K562 (cell line): ENCODE measurements around the gene SEPHS2. TPM values are rescaled to one million over a fixed set of nuclear protein-coding genes. Genes with fewer than 3 reads are reported as not detected.

Source experiments
- ATAC-seq: fragments of 200-7000 bp; cut with Tn5 transposase; 3 replicates; pipeline ENCODE4 v1.9.1; 2020; ENCODE audit warnings: moderate library complexity
- BruUV-seq: library from RNA; stranded (reverse); fragments of 400-500 nt; replicated peaks from 2 replicates; lab custom pipeline; 2021; lab: Mats Ljungman, UMichigan
- CTCF ChIA-PET: fragments of 300-600 bp; formaldehyde crosslinking; extraction: SDS; loops from one replicate; lab custom pipeline; 2021; ENCODE audit warnings: low intra/inter-chr PET ratio; lab: Yijun Ruan, JAX
- POLR2A ChIA-PET: fragments of 300-600, 350-650 bp; sonication (Branson Sonifier 250); formaldehyde crosslinking; extraction: SDS; loops from one replicate; lab custom pipeline; 2021; ENCODE audit warnings: antibody characterized with exemption, inconsistent platforms; lab: Yijun Ruan, JAX
- DNase-seq, 4 experiments: peaks; one replicate each; pipeline versions ENCODE4 v3.0.0 to v3.0.0-alpha.2; 2011 to 2018; ENCODE audit warnings: low spot score in 3 of 4, mixed read lengths in 3 of 4; ENCODE audit errors: extremely low read depth in 1 of 4
- FAIRE-seq: peaks from 2 replicates; lab custom pipeline; 2011; peaks lifted over from hg19 to GRCh38; lab: Jason Lieb, UNC
- H2AFZ ChIP-seq: 2 replicates; pipeline ENCODE4 v1.6.0; 2011; ENCODE audit warnings: low read depth, low read length, control low read depth, inconsistent platforms
- H3K27ac ChIP-seq: fragments of 200-600 bp; 3 replicates; pipeline ENCODE4 v1.8.0; 2011; ENCODE audit warnings: low read depth, mild to moderate bottlenecking, control low read depth, inconsistent platforms, low read length, moderate library complexity, mixed read lengths; ENCODE audit errors: extremely low read depth
- H3K27me3 ChIP-seq, 2 experiments: fragments of 300-600 bp in 1 of 2; 2 replicates in 1 of 2; 3 replicates in 1 of 2; pipeline versions ENCODE4 v1.6.0 to v1.8.0; 2011; ENCODE audit warnings: inconsistent platforms in 2 of 2, low read length in 2 of 2, mild to moderate bottlenecking in 1 of 2, mixed read lengths in 1 of 2, moderate library complexity in 1 of 2; ENCODE audit not compliant: control insufficient read depth in 2 of 2, insufficient read depth in 2 of 2
- H3K36me3 ChIP-seq: fragments of 300-600 bp; 3 replicates; pipeline ENCODE4 v1.8.0; 2011; ENCODE audit warnings: mild to moderate bottlenecking, low read length, inconsistent platforms; ENCODE audit not compliant: control insufficient read depth, insufficient read depth
- H3K4me1 ChIP-seq, 2 experiments: fragments of 200-600 bp in 1 of 2; replicated peaks in 1 of 2; 2 replicates in 1 of 2; 3 replicates in 1 of 2; pipeline versions ENCODE4 v1.5.1 to v1.8.0; 2011; ENCODE audit warnings: inconsistent platforms in 2 of 2, low read length in 2 of 2, mild to moderate bottlenecking in 1 of 2, mixed read lengths in 1 of 2, moderate library complexity in 1 of 2; ENCODE audit not compliant: control insufficient read depth in 2 of 2, insufficient read depth in 2 of 2
- H3K4me2 ChIP-seq: 2 replicates; pipeline ENCODE4 v1.6.1; 2011; ENCODE audit warnings: low read length, control low read depth, inconsistent platforms, mixed read lengths; ENCODE audit not compliant: insufficient read depth
- H3K4me3 ChIP-seq: fragments of 200-600 bp; sonication (generic), shearing (Covaris generic); 2 replicates; pipeline ENCODE4 v1.5.1; 2016; ENCODE audit warnings: control low read depth, inconsistent platforms
- H3K79me2 ChIP-seq: fragments of 200-600 bp; 3 replicates; pipeline ENCODE4 v1.8.0; 2011; ENCODE audit warnings: low read length, inconsistent platforms; ENCODE audit not compliant: control insufficient read depth, insufficient read depth
- H3K9ac ChIP-seq, 2 experiments: 2 replicates each; pipeline versions ENCODE4 v1.6.0 to v1.6.1; 2011; ENCODE audit warnings: low read depth in 2 of 2, low read length in 2 of 2, control low read depth in 1 of 2, inconsistent platforms in 1 of 2, mild to moderate bottlenecking in 1 of 2, mixed read lengths in 1 of 2; ENCODE audit not compliant: insufficient read depth in 1 of 2
- H3K9me1 ChIP-seq: one replicate; pipeline ENCODE4 v1.6.0; 2011; ENCODE audit warnings: inconsistent platforms, mild to moderate bottlenecking, low read length, moderate library complexity; ENCODE audit not compliant: control insufficient read depth, insufficient read depth
- H3K9me3 ChIP-seq: replicated peaks from 2 replicates; pipeline ENCODE4 v1.5.1; 2011; ENCODE audit warnings: low read depth, low read length, inconsistent platforms; ENCODE audit not compliant: control insufficient read depth, insufficient read depth
- H4K20me1 ChIP-seq: replicated peaks from 2 replicates; pipeline ENCODE4 v1.6.1; 2011; ENCODE audit warnings: low read length, inconsistent platforms, mixed read lengths; ENCODE audit not compliant: control insufficient read depth, insufficient read depth
- CREBBP ChIP-seq: IDR thresholded peaks from one replicate; pipeline ENCODE4 v1.6.1; 2012; ENCODE audit warnings: low read depth, mild to moderate bottlenecking, control low read depth, inconsistent platforms, low read length
- DPF2 ChIP-seq: fragments of 450-650 bp; IDR thresholded peaks from 2 replicates; pipeline ENCODE4 v1.6.1; 2016
- ELF4 ChIP-seq: fragments of 450-650 bp; formaldehyde crosslinking; IDR thresholded peaks from 2 replicates; pipeline ENCODE4 v1.4.0; 2022; ENCODE audit warnings: missing genetic modification characterization
- FOXM1 ChIP-seq, 2 experiments: fragments of 450-650 bp in 1 of 2; sonication (generic) in 1 of 2; formaldehyde crosslinking in 1 of 2; IDR thresholded peaks; 2 replicates each; pipeline versions ENCODE4 v1.6.1 to v1.9.0; 2017 to 2022; ENCODE audit warnings: low read depth in 2 of 2, mild to moderate bottlenecking in 2 of 2, missing genetic modification reagents in 1 of 2, moderate library complexity in 1 of 2
- KDM5B ChIP-seq: fragments of 200-600 bp; sonication (generic); IDR thresholded peaks from 2 replicates; pipeline ENCODE4 v1.6.1; 2012; ENCODE audit warnings: low read depth, mild to moderate bottlenecking, moderate library complexity, low read length, control low read depth, inconsistent platforms; ENCODE audit not compliant: insufficient replicate concordance
- MTF1 ChIP-seq: fragments of 250-450 bp; sonication (Bioruptor Pico); IDR thresholded peaks from 2 replicates; pipeline ENCODE4 v1.9.0; 2021; ENCODE audit warnings: moderate library complexity, mild to moderate bottlenecking, inconsistent platforms, borderline replicate concordance
- RBM39 ChIP-seq: fragments of 200-400 bp; formaldehyde crosslinking; optimal IDR thresholded peaks from 2 replicates; pipeline ENCODE3; 2018; ENCODE audit warnings: low read depth, low read length
- TBP ChIP-seq: optimal IDR thresholded peaks from 2 replicates; pipeline ENCODE3; 2011; ENCODE audit warnings: low read depth, low read length, improper control_type of control experiment
- TOE1 ChIP-seq, 2 experiments: fragments of 450-650 bp in 1 of 2; sonication (generic) in 1 of 2; formaldehyde crosslinking in 1 of 2; IDR thresholded peaks; 2 replicates each; pipeline versions ENCODE4 v1.7.1 to v1.8.0; 2016 to 2022; ENCODE audit warnings: borderline replicate concordance in 2 of 2, mild to moderate bottlenecking in 2 of 2, antibody characterized with exemption in 1 of 2, inconsistent platforms in 1 of 2, low read depth in 1 of 2, missing genetic modification reagents in 1 of 2, moderate library complexity in 1 of 2
- TRIM24 ChIP-seq, 2 experiments: fragments of 450-650 bp; IDR thresholded peaks; 2 replicates each; pipeline ENCODE4 v1.6.1; 2016
- ZBTB43 ChIP-seq: sonication (generic); formaldehyde crosslinking; IDR thresholded peaks from 2 replicates; pipeline ENCODE4 v1.8.0; 2023; ENCODE audit warnings: mild to moderate bottlenecking, missing genetic modification reagents
- ZEB2 ChIP-seq: fragments of 450-650 bp; IDR thresholded peaks from 2 replicates; pipeline ENCODE4 v1.6.1; 2016
- ZNF197 ChIP-seq: fragments of 200-800 bp; sonication (Bioruptor generic); IDR thresholded peaks from 2 replicates; pipeline ENCODE4 v1.6.1; 2016; ENCODE audit warnings: low read depth, missing genetic modification characterization, missing compliant biosample characterization
- ZNF324 ChIP-seq: fragments of 250-450 bp; sonication (Bioruptor Pico); IDR thresholded peaks from 2 replicates; pipeline ENCODE4 v1.4.0; 2020; ENCODE audit warnings: mild to moderate bottlenecking
- WGBS: fragments of 100-300 bp; shearing (Covaris generic); methylation state at CpG from one replicate; pipeline ENCODE4 v1.1.6; 2016; ENCODE audit warnings: low coverage, mixed read lengths; ENCODE audit not compliant: insufficient coverage; ENCODE audit errors: missing lambda C conversion rate; 5-methylcytosine and 5-hydroxymethylcytosine counted together
- in situ Hi-C: fragments of 300-500 bp; cut with MboI; formaldehyde crosslinking; loops from 4 replicates; pipeline ENCODE4 v1.15.0; 2018; ENCODE audit warnings: inconsistent platforms, mixed read lengths
- intact Hi-C: fragments of 100-400 bp; cut with micrococcal nuclease; formaldehyde crosslinking; loops from 2 replicates; pipeline ENCODE4 v1.14.2; 2022
- polyA plus RNA-seq, 8 experiments: library from polyadenylated mRNA; depleted of rRNA in 4 of 8; stranded (reverse) in 5 of 8; unstranded in 3 of 8; fragments of >200 nt; fragmentation: Nextera tagmentation in 2 of 8; fragmentation: Illumina TruSeq in 1 of 8; extraction: Ambion mirVana in 2 of 8; extraction: Trizol in 1 of 8; gene quantifications; 2 replicates each; pipeline versions ENCODE4 v1.2.1 to v1.2.3, GENCODE V29; 2011 to 2014; ENCODE audit warnings: inconsistent platforms in 1 of 8, missing spikeins in 1 of 8
- total RNA-seq, 7 experiments: library from RNA; depleted of rRNA in 6 of 7; stranded (reverse); fragments of >200 nt in 6 of 7; fragmentation: Illumina TruSeq in 2 of 7; extraction: Trizol in 2 of 7; gene quantifications; 2 replicates each; pipeline versions ENCODE4 v1.2.1 to v1.2.3, GENCODE V29; 2011 to 2021; ENCODE audit warnings: low replicate concordance in 1 of 7
- TF ChIP-seq, protein P1 (sequence below): sonication (generic); formaldehyde crosslinking; IDR thresholded peaks from 2 replicates; pipeline ENCODE4 v1.8.1; 2023; ENCODE audit warnings: mild to moderate bottlenecking, missing genetic modification reagents

Gene SEPHS2
- total and polyA plus RNA-seq, 9 of the 15 experiments (the other 6 are each of a cell fraction or from before 2014, with no cell fraction given) = 20.9 to 90.6 (median 43.4) TPM

DNA sequence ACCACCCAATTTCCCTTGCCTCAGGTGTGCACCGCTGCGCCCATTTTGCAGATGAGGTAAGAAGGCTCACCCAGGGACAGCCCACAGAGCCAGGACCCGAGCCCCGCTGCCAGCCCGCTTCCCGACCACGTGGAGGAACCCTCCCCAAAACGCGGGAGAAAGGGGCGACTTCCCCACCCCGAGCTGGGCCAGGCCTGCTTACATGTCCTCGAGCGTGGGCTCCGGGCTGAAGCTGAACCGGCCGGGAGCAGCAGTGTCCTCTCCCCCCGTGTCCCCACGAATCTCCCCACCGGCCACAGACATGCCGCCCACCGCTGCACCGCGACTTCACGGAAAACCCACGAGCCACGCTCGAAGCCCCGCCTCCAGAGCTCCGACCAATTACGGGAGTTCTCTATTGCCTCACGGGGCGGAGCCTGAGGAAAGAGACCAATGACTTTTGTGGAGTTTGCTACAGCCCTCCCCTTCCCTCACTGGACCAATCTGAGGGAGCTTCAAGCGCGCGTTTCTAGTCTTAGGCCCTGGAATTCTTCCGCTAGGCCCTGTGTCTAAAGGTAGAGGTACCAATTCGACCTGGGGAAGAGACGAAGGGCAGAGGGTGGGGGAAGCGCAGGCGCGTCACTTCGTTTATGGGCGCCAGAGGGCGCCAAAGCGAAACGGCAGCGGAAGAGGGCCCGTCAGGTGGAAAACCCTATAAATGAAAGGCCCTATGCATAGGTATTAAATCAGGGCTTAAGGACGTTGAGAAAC lies 15.8 kb downstream of the SEPHS2 start, which contains the start of gene DCTPP1 (continued):
- peak; percentile 68 for TF ChIP-seq TBP

DNA sequence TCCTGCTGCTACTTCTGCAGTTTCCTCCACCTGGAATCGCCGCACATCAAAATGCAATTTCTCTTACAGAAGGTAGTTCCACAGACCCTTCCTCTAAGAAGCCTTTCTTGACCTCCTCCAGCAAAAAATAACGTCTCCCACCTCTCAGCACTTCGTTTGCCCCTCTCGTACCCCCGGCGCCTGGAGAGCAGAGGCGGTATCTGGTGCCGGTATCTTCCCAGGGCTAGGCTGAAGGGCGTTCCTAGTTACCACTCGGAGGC lies 16.3 kb downstream of the SEPHS2 start:
- H3K9me3 ChIP-seq = no peaks in the 10 kb centered on the region
- H3K36me3 ChIP-seq = peaks cover 41% of the 10 kb centered on the region
- peaks cover 41% of the 10 kb centered on the region for H3K79me2 ChIP-seq
- intact Hi-C loops = no loop called here
- 1% methylated on average over 11 of the region's 11 CpGs for WGBS
- no peaks in the 10 kb centered on the region for H3K9me1 ChIP-seq
- CTCF ChIA-PET = interaction anchor here (0.7 to 3.3 kb wide), 3 partner anchors 168 to 229 kb away, joined by 3 to 23 read pairs (median 10); partner anchors contain the start of gene FBRS
- in situ Hi-C loops = no loop called here
- H3K4me1 ChIP-seq = peaks cover 15 to 36% of the 10 kb centered on the region in 2 experiments
- POLR2A ChIA-PET = interaction anchor here (0.6 to 1.9 kb wide), 16 partner anchors 8 to 229 kb away, joined by 3 to 16 read pairs (median 4); partner anchors contain the start of genes FBRS, PRR14, SEPHS2 and ZNF48
- H3K4me3 ChIP-seq = peak overlapping the region; percentile 75
- ATAC-seq (peak; percentile 46), FAIRE-seq (peak; percentile 55), DNase-seq (no peak)
- H2AFZ ChIP-seq = peak overlapping the region; percentile 78
- H3K27ac ChIP-seq = peak overlapping the region; percentile 84
- no peaks in the 10 kb centered on the region for H3K27me3 ChIP-seq
- peak overlapping the region; percentile 94 for H3K4me2 ChIP-seq
- H4K20me1 ChIP-seq = no peaks in the 10 kb centered on the region
- H3K9ac ChIP-seq = peak overlapping the region; percentile 81 to 95
- TSS peak; percentile 77 for BruUV-seq
- TF ChIP-seq TOE1 (IDR thresholded peaks at IDR 0.05; ENCODE audit: borderline replicate concordance) = 0 out of 2 replicates have a peak, but pooled peaks have one; percentile 10
- no peak for TF ChIP-seq TOE1 (CRISPR knock-in tag; IDR thresholded peaks at IDR 0.05; ENCODE audit: borderline replicate concordance, low read depth)
- TF ChIP-seq RBM39 = peak; percentile 16
- TF ChIP-seq CREBBP = no peak
- no peak for TF ChIP-seq ZNF324 (CRISPR knock-in tag)
- TF ChIP-seq MTF1 (CRISPR knock-in tag) = no peak
- no peak for TF ChIP-seq ZBTB43
- peak; percentile 24 for TF ChIP-seq KDM5B
- no peak for TF ChIP-seq ZNF197 (CRISPR knock-in tag)
- no peak for TF ChIP-seq ELF4 (CRISPR knock-in tag)
- TF ChIP-seq TRIM24 (IDR thresholded peaks at IDR 0.05) = 0 out of 4 replicates have a peak, but pooled peaks of 1 of the 2 experiments have one; percentile 17
- no peak for TF ChIP-seq FOXM1 (IDR thresholded peaks at IDR 0.05; ENCODE audit: low read depth)
- no peak for TF ChIP-seq FOXM1 (CRISPR knock-in tag; IDR thresholded peaks at IDR 0.05; ENCODE audit: low read depth)
- 0 out of 2 replicates have a peak, but pooled peaks have one; percentile 12 for TF ChIP-seq ZEB2
- TF ChIP-seq DPF2 = 0 out of 2 replicates have a peak, but pooled peaks have one; percentile 27
- TF ChIP-seq, protein P1, sequence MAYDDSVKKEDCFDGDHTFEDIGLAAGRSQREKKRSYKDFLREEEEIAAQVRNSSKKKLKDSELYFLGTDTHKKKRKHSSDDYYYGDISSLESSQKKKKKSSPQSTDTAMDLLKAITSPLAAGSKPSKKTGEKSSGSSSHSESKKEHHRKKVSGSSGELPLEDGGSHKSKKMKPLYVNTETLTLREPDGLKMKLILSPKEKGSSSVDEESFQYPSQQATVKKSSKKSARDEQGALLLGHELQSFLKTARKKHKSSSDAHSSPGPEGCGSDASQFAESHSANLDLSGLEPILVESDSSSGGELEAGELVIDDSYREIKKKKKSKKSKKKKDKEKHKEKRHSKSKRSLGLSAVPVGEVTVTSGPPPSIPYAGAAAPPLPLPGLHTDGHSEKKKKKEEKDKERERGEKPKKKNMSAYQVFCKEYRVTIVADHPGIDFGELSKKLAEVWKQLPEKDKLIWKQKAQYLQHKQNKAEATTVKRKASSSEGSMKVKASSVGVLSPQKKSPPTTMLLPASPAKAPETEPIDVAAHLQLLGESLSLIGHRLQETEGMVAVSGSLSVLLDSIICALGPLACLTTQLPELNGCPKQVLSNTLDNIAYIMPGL (CRISPR knock-in tag) = no peak
